Epithelial cell of proximal tubule (primary cell): Measurements from ENCODE around the gene PRRC1. TPM values are rescaled to one million over a fixed set of nuclear protein-coding genes. Genes with fewer than 3 reads are reported as not detected.

Source experiments
- DNase-seq: peaks from one replicate; pipeline ENCODE4 v3.0.0-alpha.2; 2011; ENCODE audit warnings: low read depth
- H3K4me3 ChIP-seq: 2 replicates; pipeline ENCODE4 v1.5.1; 2011; ENCODE audit warnings: low read depth, mild to moderate bottlenecking, low read length
- total RNA-seq: library from RNA; depleted of rRNA; stranded (reverse); fragments of >200 nt; gene quantifications from 2 replicates; pipeline ENCODE4 v1.2.3, GENCODE V29; 2015
- TF ChIP-seq, protein P1 (sequence below): conservative IDR thresholded peaks from 2 replicates; pipeline ENCODE4 v1.5.1; 2012; ENCODE audit warnings: low read depth, mild to moderate bottlenecking, low read length

PRRC1 gene
- total RNA-seq, 1 donor from 2014 or later, result 33.3 TPM

DNA sequence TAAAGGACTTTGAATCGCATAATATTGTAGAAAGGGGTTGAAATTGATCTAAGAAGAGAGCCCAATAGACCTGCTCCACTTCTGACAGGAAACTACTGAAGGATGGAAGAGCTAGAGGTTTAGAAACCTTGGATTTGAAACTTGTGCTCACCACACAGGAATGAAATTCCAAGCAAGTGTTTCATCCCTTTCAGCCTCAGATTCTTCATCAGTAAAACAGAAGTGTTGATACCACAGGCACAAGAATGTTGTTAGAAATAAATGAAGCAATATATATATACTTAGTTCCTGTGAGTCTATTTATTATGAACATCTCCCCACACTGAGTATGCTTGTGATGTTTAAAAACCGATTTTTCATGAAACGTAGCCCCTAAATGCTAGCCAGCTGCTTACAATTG, 43.8 kb downstream of the PRRC1 start:
- DNase-seq, result peak; percentile 71
- TF ChIP-seq, protein P1, sequence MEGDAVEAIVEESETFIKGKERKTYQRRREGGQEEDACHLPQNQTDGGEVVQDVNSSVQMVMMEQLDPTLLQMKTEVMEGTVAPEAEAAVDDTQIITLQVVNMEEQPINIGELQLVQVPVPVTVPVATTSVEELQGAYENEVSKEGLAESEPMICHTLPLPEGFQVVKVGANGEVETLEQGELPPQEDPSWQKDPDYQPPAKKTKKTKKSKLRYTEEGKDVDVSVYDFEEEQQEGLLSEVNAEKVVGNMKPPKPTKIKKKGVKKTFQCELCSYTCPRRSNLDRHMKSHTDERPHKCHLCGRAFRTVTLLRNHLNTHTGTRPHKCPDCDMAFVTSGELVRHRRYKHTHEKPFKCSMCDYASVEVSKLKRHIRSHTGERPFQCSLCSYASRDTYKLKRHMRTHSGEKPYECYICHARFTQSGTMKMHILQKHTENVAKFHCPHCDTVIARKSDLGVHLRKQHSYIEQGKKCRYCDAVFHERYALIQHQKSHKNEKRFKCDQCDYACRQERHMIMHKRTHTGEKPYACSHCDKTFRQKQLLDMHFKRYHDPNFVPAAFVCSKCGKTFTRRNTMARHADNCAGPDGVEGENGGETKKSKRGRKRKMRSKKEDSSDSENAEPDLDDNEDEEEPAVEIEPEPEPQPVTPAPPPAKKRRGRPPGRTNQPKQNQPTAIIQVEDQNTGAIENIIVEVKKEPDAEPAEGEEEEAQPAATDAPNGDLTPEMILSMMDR, result no peak
- H3K4me3 ChIP-seq, result no peak overlapping the region

DNA sequence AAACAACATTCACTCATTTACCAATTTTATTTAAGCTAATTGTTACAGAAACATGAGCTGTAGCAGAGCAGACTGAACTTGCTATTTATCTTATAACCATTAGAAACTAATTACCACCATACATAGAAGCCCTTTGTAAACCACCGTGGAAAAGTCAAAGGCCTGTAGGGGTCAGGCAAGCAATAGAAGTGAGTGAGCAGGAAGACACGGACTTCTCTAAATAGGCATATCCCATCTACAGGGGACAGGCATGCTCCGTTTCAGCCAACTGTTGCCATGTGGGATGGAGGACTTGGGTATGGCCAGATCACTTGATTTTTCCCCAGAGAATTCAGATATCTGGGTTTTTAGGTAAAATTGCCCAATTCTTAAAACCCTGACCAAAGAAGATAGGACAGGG, 44.8 kb downstream of the PRRC1 start:
- TF ChIP-seq, protein P1, result peak; percentile 35
- no peak for DNase-seq
- no peak overlapping the region for H3K4me3 ChIP-seq

DNA sequence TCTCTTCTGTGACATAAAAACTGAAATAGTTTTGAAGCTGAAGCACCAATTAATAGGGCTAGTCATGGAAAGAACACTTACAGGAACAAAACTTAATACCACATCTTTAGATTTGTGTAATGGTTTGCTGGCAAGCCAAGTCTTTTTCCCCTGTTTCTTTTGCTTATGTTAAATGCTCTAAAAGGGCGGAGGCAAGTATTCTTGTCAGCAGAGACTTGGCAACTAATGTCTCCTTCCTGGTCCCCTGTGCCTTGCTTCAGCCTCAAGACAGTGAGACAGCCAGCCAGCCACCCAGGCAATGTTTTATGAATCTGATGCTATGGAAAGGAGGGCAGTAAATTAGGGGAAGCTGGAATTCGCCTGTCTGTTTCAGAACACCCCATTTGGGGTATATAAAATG, 45.7 kb downstream of the PRRC1 start:
- H3K4me3 ChIP-seq, result no peak overlapping the region
- DNase-seq, result no peak
- TF ChIP-seq, protein P1, result no peak

DNA sequence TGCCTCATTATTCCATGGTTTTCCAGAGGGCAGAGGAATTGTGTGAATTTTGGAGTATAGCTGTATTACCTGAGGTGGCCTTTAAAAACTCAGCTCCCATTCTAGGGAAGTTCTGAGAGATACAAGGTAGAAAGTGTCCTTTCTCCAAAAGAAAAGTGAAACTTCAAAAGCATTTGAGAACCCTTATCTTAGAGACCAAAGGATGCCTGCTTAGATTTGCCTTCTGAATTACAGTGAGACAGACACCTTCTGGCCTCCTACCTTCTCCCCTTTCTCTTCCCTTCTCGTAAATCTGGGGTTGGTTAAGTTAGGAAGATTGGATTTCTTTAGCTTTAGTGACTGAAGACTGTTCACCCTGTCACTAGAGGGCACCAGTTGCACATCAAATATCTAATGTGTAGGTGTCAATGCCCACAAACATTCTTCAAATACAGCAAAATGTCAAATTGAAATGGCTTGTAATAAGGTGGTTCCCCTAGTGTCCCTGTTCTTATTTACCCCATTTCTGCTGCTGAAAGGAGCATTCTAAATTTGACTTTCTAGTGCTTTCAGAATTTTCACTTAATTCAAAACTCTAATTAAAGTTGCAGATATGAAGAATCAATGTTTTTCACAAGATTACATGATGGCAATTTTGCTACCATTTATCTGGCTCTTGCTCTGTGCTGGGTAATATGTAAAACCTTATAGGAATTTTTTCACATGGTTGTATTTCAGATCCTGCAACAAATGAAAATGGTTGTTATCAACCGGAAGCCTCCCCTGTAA, 46.7 kb downstream of the PRRC1 start:
- TF ChIP-seq, protein P1, result peak; percentile 84
- H3K4me3 ChIP-seq, result no peak overlapping the region
- DNase-seq, result no peak

DNA sequence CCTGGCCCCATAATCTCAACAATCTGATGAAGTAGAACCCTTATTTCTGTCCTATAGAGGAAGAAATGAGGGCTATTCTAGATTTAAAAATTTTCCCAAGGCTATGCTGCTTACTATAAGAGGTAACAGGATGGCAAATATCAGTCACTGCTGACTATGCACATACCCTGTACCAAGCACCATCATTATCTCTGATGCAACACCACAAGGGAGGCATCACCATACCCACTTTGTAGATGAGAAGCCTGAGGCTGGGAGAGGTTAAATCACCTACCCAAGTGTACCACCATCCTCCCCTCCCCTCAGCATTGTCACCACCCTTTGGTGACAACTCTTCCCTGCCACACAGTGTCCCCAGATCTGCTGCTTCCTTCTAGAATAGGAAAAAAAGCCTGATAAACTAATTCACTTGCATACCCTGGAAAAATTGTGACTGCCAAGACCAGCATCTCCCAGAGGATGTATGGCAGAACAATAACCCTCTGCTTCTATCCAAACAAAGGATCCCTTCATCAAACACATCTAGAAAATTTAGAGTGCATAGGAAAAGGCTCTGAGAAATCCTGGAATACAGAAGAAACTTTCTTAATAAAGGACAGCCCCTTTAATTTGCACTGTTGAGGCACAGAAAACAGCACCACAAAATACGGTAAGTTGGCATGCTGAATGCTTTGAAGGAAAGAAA, 48.3 kb downstream of the PRRC1 start:
- no peak for DNase-seq
- TF ChIP-seq, protein P1, result no peak
- no peak overlapping the region for H3K4me3 ChIP-seq

DNA sequence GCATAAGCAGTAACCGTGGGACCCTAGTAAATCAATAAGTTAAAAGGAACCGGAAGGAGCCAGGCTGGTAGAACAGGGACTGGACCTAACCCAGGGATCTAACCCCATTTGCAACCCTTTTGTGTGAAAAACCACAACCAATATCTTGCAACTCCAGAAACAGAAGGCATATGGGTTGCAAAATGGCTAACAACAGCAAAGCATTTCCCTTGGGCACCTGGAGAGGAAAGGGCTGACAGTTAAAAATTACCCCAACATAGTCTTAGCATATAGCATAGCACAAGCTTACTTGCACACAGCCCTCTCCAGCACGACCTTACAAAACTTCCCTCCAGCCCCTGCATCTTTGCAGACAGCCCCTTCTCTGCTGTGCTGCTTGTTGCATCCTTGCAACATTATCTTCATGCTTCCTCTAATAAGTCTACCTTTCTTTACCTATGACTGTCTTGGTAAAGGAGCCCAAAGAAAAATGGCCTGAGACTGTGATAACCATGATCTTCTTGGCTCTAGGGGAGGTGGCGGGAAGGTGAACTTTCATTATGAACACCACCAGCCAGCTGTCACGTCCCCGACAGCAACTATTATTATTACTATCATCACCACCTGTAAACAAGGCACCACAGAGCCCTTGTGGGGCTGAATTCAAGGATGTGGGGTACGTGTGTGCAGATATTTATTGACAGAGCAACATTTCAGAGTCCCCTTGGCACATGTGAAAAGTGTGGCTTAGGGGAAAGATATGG, 49.8 kb downstream of the PRRC1 start:
- no peak for DNase-seq
- no peak overlapping the region for H3K4me3 ChIP-seq
- TF ChIP-seq, protein P1, result no peak
